ENCODE data around the gene KRTAP5-2.

KRTAP5-2 gene

DNA sequence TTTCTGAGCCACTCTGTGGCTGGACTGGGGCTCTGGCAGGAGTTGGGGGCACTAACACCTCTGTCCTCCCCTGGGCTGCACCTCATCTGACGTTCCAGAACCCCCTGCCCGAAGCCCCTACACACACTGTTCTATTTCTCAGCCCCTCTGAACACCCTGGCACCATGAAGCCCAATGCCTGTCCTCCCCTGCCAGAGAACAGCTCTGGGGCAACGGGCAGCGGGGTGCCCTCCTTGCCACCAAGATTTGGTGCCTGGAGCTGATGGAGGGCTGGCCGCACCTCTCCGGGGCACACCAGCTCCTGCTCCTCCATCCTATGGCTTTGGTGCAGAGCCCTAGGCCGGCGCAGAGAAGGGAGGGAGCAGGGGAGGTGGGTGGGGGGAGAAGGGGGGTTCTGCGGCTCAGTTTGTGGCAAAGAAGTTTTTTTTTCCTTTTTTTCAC, 42.4 kb downstream of the KRTAP5-2 start:
- DNase-seq (ENCODE audit: low read depth): no peak

GRCh38 chr11:1554981-1555712, 42.9 kb downstream of the KRTAP5-2 start:
- DNase-seq (ENCODE audit: low read depth): no peak

DNA sequence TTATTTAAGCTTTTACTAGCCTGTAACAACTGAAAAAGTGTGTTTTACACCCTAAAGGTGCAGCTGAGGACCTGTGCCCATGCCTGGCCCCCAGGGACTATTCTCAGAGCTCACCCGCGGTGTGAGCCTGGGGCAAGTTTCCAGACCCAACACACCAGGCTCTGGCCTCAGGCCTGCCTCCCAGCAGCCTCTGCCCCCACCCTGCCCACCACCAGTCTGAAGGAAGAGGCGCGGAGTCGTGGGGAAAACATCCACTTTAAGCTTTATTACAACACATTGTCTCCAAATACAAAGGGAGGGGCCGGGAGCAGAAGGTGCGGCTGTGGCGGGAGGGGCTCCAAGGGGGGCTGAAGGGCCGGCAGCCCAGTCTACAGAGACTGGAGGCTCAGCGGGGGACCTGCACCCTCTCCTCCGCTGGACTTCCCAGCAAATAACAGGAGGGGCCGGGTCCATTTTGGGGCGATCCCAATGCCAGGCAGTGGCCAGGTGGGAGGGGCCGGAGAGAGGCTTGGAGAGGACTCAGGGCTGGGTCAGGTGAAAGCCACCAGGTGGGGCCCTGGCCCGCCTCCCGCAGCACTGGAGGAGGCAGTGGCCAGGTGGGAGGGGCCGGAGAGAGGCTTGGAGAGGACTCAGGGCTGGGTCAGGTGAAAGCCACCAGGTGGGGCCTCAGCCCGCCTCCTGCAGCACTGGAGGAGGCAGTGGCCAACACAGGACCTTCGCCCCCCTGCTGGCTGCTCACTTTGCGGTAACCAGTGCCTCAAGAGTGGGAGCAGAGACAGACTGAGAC, 44.1 kb downstream of the KRTAP5-2 start:
- no peak for DNase-seq (ENCODE audit: low read depth)

GRCh38 chr11:1549338-1550330, 48.5 kb downstream of the KRTAP5-2 start:
- no peak for DNase-seq (ENCODE audit: low read depth)

GRCh38 chr11:1548221-1549070, 49.6 kb downstream of the KRTAP5-2 start:
- DNase-seq (ENCODE audit: low read depth): no peak

DNA sequence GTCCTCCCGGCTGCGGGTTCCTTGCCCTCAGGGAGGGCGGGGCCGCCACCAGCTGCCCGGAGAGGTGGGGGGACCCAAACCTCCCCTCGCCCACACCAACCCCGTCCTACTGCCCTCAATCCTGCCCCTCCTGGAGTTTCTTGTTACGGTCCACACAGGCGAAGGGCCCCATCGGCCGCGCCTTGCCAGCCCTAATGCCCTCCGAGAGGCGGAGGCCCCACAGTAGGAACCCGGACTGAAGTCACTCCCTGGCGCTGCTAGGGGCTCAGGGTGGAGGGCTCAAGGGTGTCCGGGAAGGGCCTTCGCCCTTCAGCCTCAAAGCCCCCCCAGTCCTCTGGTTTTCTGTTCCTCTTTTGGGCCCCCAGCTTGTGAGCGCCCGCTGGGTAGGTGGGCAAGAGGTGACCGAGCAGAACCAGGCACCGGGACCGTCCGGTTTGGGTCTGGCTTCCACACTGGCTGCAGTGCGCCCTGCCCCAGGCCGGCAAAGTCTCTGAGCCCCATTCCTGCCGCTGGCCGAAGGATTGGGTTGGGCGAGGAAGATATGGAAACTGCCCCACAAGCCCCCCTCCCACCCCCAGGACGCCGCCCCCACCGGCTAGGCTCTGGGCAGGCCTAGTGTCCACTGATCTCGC, 50.5 kb downstream of the KRTAP5-2 start:
- DNase-seq (ENCODE audit: low read depth): no peak

All from GM04503 (cell line).